Astrocyte (in vitro differentiated cells and primary cell): ENCODE data around the gene ZDHHC11B. TPM values are rescaled to one million over a fixed set of nuclear protein-coding genes. Genes with fewer than 3 reads are reported as not detected.

Source experiments
- DNase-seq: peaks from one replicate; pipeline ENCODE4 v3.0.0-alpha.2; 2010; ENCODE audit warnings: low read depth
- FAIRE-seq: peaks from 2 replicates; lab custom pipeline; 2011; peaks lifted over from hg19 to GRCh38; lab: Jason Lieb, UNC
- H2AFZ ChIP-seq: 2 replicates; pipeline ENCODE4 v1.6.0; 2012; ENCODE audit warnings: low read depth, low read length, inconsistent platforms
- H3K27ac ChIP-seq: 2 replicates; pipeline ENCODE4 v1.5.1; 2011; ENCODE audit warnings: low read depth, low read length, inconsistent platforms
- H3K27me3 ChIP-seq: 2 replicates; pipeline ENCODE4 v1.6.0; 2011; ENCODE audit warnings: low read length, inconsistent platforms; ENCODE audit not compliant: insufficient read depth
- H3K36me3 ChIP-seq: 2 replicates; pipeline ENCODE4 v1.5.1; 2011; ENCODE audit warnings: low read length, inconsistent platforms; ENCODE audit not compliant: insufficient read depth
- H3K4me1 ChIP-seq: 2 replicates; pipeline ENCODE4 v1.5.1; 2011; ENCODE audit warnings: low read length, inconsistent platforms; ENCODE audit not compliant: insufficient read depth
- H3K4me2 ChIP-seq: 2 replicates; pipeline ENCODE4 v1.6.0; 2012; ENCODE audit warnings: low read length, inconsistent platforms
- H3K4me3 ChIP-seq: 2 replicates; pipeline ENCODE4 v1.5.1; 2011; ENCODE audit warnings: low read depth, mild to moderate bottlenecking, low read length, inconsistent platforms; ENCODE audit not compliant: insufficient read depth
- H3K79me2 ChIP-seq: 2 replicates; pipeline ENCODE4 v1.6.0; 2012; ENCODE audit warnings: mild to moderate bottlenecking, low read length, inconsistent platforms; ENCODE audit not compliant: insufficient read depth
- H3K9ac ChIP-seq: 2 replicates; pipeline ENCODE4 v1.6.0; 2012; ENCODE audit warnings: mild to moderate bottlenecking, low read length, inconsistent platforms
- H3K9me3 ChIP-seq: 2 replicates; pipeline ENCODE4 v1.5.1; 2012; ENCODE audit warnings: low read depth, mild to moderate bottlenecking, low read length, inconsistent platforms; ENCODE audit not compliant: insufficient read depth
- H4K20me1 ChIP-seq: 2 replicates; pipeline ENCODE4 v1.6.0; 2012; ENCODE audit warnings: low read length, inconsistent platforms; ENCODE audit not compliant: insufficient read depth
- H3K27ac Mint-ChIP-seq: one replicate; pipeline ENCODE4 v1.8.0; 2021; ENCODE audit warnings: mild to moderate bottlenecking, mixed read lengths; ENCODE audit not compliant: unreplicated experiment
- H3K27me3 Mint-ChIP-seq: one replicate; pipeline ENCODE4 v1.8.0; 2021; ENCODE audit warnings: low read depth, mixed read lengths; ENCODE audit not compliant: unreplicated experiment
- H3K36me3 Mint-ChIP-seq: one replicate; pipeline ENCODE4 v1.8.0; 2021; ENCODE audit warnings: low read depth, mixed read lengths; ENCODE audit not compliant: unreplicated experiment
- H3K4me1 Mint-ChIP-seq: one replicate; pipeline ENCODE4 v1.8.0; 2021; ENCODE audit warnings: low read depth, mixed read lengths; ENCODE audit not compliant: unreplicated experiment
- H3K4me3 Mint-ChIP-seq: one replicate; pipeline ENCODE4 v1.8.0; 2021; ENCODE audit warnings: mild to moderate bottlenecking, moderate library complexity, mixed read lengths; ENCODE audit not compliant: unreplicated experiment
- H3K9me3 Mint-ChIP-seq: one replicate; pipeline ENCODE4 v1.8.0; 2021; ENCODE audit warnings: mild to moderate bottlenecking, mixed read lengths; ENCODE audit not compliant: unreplicated experiment
- EZH2 ChIP-seq: IDR thresholded peaks from 2 replicates; pipeline ENCODE4 v1.6.1; 2012; ENCODE audit warnings: mild to moderate bottlenecking, low read length, inconsistent platforms; ENCODE audit not compliant: insufficient read depth
- total RNA-seq: library from RNA; stranded (reverse); gene quantifications from 2 replicates; pipeline ENCODE4 v1.2.1, GENCODE V29; 2021
- TF ChIP-seq, protein P1 (sequence below): IDR thresholded peaks from 2 replicates; pipeline ENCODE4 v1.5.1; 2011; ENCODE audit warnings: low read depth, mild to moderate bottlenecking, inconsistent platforms, low read length, moderate library complexity; ENCODE audit not compliant: insufficient read depth

The ZDHHC11B gene
- total RNA-seq, 1 donor from 2014 or later: 0.23 TPM

DNA sequence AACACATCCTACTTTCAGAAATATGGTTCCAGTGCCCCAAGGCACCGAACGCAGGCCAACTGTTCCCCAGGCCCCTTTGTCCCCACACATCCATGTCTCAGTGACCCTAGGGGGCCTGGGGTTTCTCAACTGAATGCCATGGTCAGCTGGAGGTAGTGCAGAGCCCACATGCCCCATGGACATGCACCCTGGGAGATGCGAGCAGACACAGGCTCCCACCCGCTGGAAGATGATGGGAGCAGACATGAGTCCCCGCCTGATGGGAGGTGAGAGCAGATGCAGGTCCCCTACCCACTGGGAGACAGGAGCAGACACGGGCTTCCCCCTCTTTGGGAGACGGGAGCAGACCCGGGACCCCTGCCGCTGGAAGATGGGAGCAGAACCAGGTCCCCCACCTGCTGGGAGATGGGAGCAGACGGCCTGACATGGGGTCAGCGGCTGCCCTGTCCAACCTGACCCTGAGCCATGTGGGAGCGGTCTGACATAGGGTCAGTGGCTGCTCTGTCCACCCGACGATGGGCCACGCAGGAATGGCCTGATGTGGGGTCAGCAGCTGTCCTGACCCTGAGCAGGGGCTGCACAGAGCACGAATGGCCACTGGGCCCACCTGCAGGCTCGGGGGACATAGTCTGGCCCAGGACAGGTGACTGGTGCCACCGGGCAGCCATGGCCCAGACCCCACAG, 18.4 kb downstream of the ZDHHC11B start:
- H3K4me1 Mint-ChIP-seq: no peaks in the 10 kb centered on the region

DNA sequence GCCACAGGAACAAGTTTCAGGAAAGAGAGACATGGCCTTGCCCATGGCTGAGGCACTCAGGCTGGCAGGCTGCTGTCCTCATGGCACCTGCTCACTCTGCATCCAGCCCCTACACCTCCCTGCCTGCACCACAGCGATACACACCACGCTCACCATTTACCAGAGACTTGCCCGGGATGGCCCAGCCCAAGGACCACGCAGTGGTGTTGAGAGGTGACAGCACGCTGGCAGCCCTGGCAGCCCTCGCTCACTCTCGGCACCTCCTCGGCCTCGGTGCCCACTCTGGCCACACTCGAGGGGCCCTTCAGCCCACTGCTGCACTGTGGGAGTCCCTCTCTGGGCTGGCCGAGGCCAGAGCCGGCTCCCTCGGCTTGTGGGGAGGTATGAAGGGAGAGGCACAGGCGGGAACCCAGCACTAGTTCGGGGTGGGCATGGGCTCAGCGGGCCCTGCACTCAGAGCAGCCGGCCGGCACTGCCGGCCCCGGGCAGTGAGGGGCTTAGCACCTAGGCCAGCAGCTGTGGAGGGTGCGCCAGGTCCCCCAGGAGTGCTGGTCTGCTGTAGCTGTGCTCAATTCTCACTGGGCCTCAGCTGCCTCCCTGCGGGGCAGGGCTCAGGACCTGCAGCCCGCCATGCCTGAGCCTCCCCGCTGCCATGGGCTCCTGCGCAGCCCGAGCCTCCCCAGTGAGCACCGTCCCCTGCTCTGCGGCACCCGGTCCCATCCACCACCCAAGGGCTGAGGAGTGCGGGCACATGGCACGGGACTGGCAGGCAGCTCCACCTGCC, 20.3 kb downstream of the ZDHHC11B start:
- no peaks in the 10 kb centered on the region for H3K4me1 ChIP-seq
- H3K36me3 ChIP-seq: no peaks in the 10 kb centered on the region
- TF ChIP-seq EZH2: no peak
- TF ChIP-seq, protein P1, sequence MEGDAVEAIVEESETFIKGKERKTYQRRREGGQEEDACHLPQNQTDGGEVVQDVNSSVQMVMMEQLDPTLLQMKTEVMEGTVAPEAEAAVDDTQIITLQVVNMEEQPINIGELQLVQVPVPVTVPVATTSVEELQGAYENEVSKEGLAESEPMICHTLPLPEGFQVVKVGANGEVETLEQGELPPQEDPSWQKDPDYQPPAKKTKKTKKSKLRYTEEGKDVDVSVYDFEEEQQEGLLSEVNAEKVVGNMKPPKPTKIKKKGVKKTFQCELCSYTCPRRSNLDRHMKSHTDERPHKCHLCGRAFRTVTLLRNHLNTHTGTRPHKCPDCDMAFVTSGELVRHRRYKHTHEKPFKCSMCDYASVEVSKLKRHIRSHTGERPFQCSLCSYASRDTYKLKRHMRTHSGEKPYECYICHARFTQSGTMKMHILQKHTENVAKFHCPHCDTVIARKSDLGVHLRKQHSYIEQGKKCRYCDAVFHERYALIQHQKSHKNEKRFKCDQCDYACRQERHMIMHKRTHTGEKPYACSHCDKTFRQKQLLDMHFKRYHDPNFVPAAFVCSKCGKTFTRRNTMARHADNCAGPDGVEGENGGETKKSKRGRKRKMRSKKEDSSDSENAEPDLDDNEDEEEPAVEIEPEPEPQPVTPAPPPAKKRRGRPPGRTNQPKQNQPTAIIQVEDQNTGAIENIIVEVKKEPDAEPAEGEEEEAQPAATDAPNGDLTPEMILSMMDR: no peak
- H3K4me2 ChIP-seq: no peak overlapping the region
- DNase-seq: no peak
- Mint-ChIP-seq H3K27ac (no peak overlapping the region), H3K9me3 (peaks cover 10% of the 10 kb centered on the region), H3K27me3 (peaks cover 20% of the 10 kb centered on the region), H3K4me1 (no peaks in the 10 kb centered on the region), H3K4me3 (no peak overlapping the region), H3K36me3 (peaks cover 9% of the 10 kb centered on the region)
- H3K9me3 ChIP-seq: no peaks in the 10 kb centered on the region
- peaks cover under 1% of the 10 kb centered on the region for H3K27me3 ChIP-seq
- no peak overlapping the region for H3K27ac ChIP-seq
- no peak overlapping the region for H3K9ac ChIP-seq
- no peaks in the 10 kb centered on the region for H3K79me2 ChIP-seq
- FAIRE-seq: no peak
- H4K20me1 ChIP-seq: no peaks in the 10 kb centered on the region
- H2AFZ ChIP-seq: no peak overlapping the region
- H3K4me3 ChIP-seq: no peak overlapping the region

More for the DNA sequence above, 18.4 kb downstream of the ZDHHC11B start:
- Histone ChIP-seq H3K27ac (no peak overlapping the region), H3K4me1 (no peaks in the 10 kb centered on the region), H3K4me3 (no peak overlapping the region), H2AFZ (no peak overlapping the region), H3K27me3 (no peaks in the 10 kb centered on the region), H3K9me3 (no peaks in the 10 kb centered on the region), H3K79me2 (no peaks in the 10 kb centered on the region), H3K4me2 (no peak overlapping the region), H3K9ac (no peak overlapping the region), H4K20me1 (no peaks in the 10 kb centered on the region), H3K36me3 (no peaks in the 10 kb centered on the region)
- H3K27me3 Mint-ChIP-seq: peaks cover 22% of the 10 kb centered on the region
- peaks cover 10% of the 10 kb centered on the region for H3K9me3 Mint-ChIP-seq
- DNase-seq: no peak
- TF ChIP-seq, protein P1: no peak
- TF ChIP-seq EZH2: no peak
- peaks cover 7% of the 10 kb centered on the region for H3K36me3 Mint-ChIP-seq
- H3K4me3 Mint-ChIP-seq: no peak overlapping the region
- no peak overlapping the region for H3K27ac Mint-ChIP-seq
- no peak for FAIRE-seq
